ENCODE results near the gene TBC1D14. TPM values are rescaled to one million over a fixed set of nuclear protein-coding genes. Genes with fewer than 3 reads are reported as not detected.

Gene TBC1D14
- total RNA-seq, 2 donors from 2014 or later: 43.2 to 46.6 TPM

GRCh38 chr4:7040765-7041164 is 131.1 kb downstream of the TBC1D14 start:
- Histone ChIP-seq H3K36me3 (no peaks in the 10 kb centered on the region), H3K27me3 (no peaks in the 10 kb centered on the region), H3K9ac (ENCODE audit: low read depth in 2 of 2, low read length in 2 of 2) (no peak overlapping the region), H3K4me3 (no peak overlapping the region), H3K27ac (no peak overlapping the region), H3K9me3 (no peaks in the 10 kb centered on the region), H3K4me1 (peaks cover 24% of the 10 kb centered on the region)
- no peak for DNase-seq
- intact Hi-C loops (cut with DNase I): no loop called here
- TF ChIP-seq CTCF (IDR thresholded peaks at IDR 0.05): no peak

- H3K9me3 ChIP-seq: no peaks in the 10 kb centered on the region
- no peak overlapping the region for H3K4me3 ChIP-seq
- H3K27me3 ChIP-seq: no peaks in the 10 kb centered on the region
- H3K27ac ChIP-seq: no peak overlapping the region
- H3K4me1 ChIP-seq: peaks cover 24% of the 10 kb centered on the region
- peak overlapping the region in 1 of 2 donors; percentile 58 for H3K9ac ChIP-seq (ENCODE audit: low read depth in 2 of 2, low read length in 2 of 2)
- TF ChIP-seq CTCF (IDR thresholded peaks at IDR 0.05): no peak
- no peak for DNase-seq
- intact Hi-C loops (cut with DNase I): no loop called here
- H3K36me3 ChIP-seq: no peaks in the 10 kb centered on the region
Observed at GRCh38 chr4:7041246-7041645, 131.6 kb downstream of the TBC1D14 start.

DNA sequence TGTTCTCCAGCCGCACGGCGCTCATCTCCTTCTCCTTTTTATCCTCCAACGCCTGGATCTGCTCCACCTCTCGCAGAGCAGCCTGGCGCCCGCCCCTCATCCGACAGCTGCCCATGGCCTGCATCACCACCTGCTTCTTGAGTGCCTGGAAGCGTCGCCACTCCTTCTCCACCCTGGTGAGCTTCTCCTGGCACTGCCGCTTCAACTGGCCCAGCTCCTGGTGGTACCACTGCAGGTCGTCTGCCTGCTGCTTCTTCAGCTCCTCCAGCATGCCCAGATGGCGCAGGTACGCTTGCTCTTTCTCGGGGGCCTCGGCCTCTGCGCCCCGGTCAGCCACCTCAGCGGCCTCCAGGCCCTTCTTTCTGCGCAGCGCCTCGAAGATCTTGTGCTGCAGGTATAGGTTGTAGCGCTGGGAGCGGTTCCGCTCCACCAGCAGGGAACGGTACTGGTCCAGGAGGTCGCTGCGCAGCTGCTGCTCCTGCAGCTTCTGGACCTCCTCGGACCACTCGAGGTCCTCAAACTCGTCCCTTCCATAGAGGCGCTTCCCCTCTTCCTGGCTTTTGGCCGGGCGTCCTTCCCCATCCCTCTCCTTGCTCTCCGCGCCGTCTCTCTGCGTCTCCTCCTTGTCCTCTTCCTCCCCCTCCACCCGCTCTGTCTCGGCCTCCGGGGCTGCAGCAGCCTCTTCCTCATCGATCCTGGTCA is 132.3 kb downstream of the TBC1D14 start:
- H3K9me3 ChIP-seq: no peaks in the 10 kb centered on the region
- no peaks in the 10 kb centered on the region for H3K27me3 ChIP-seq
- intact Hi-C loops (cut with DNase I): no loop called here
- peak; percentile 55 for DNase-seq
- H3K36me3 ChIP-seq: no peaks in the 10 kb centered on the region
- peak overlapping the region; percentile 58 to 74 for H3K9ac ChIP-seq (ENCODE audit: low read depth in 2 of 2, low read length in 2 of 2)
- peaks cover 24% of the 10 kb centered on the region for H3K4me1 ChIP-seq
- no peak for TF ChIP-seq CTCF (IDR thresholded peaks at IDR 0.05)
- H3K27ac ChIP-seq: peak overlapping the region; percentile 62
- peak overlapping the region; percentile 67 for H3K4me3 ChIP-seq

DNA sequence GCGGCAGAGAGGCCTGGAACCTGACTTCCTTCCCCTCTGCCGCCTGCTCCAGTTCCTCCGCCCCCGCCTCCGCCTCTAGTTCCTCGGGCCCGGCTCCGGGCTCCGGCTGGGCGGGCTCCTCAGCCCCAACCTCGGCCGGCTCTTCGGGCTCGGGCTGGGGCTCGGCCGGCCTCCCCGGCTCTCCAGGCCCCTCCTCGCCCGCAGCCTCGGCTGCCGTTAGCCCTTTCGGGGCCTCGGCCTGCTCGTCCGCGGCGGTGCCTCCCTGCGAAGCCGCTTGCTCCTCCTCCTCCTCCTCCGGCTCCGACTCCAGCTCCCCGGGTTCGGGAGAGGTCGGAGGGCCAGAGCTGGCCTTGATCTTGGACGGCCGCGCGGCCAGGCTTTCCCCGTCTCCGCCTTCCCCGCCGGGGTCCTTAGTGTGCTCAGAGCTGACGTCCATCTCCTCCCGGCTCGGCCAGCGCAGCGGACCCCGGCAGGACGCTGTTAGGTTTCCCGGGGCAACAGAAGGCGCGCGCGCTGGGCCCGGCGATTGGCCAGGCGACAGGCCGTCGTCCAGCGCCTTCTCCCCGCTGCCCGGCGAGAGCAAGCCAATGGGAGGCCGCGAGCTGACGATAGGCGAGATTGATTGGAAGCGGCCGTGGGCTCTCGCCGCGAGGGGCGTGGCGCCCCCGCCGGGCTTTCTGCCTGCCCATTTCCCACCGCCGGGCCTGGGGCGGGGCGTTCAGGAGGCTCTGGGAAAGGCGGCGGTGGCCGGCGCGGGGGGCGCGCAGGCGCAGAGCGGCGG is 133.1 kb downstream of the TBC1D14 start:
- Histone ChIP-seq H3K4me1 (peaks cover 24% of the 10 kb centered on the region), H3K36me3 (no peaks in the 10 kb centered on the region), H3K9ac (ENCODE audit: low read depth in 2 of 2, low read length in 2 of 2) (peak overlapping the region; percentile 58 to 74), H3K9me3 (no peaks in the 10 kb centered on the region), H3K27me3 (no peaks in the 10 kb centered on the region), H3K4me3 (peak overlapping the region; percentile 67), H3K27ac (peak overlapping the region; percentile 62)
- DNase-seq: peak; percentile 97
- intact Hi-C loops (cut with DNase I): no loop called here
- no peak for TF ChIP-seq CTCF (IDR thresholded peaks at IDR 0.05)

DNA sequence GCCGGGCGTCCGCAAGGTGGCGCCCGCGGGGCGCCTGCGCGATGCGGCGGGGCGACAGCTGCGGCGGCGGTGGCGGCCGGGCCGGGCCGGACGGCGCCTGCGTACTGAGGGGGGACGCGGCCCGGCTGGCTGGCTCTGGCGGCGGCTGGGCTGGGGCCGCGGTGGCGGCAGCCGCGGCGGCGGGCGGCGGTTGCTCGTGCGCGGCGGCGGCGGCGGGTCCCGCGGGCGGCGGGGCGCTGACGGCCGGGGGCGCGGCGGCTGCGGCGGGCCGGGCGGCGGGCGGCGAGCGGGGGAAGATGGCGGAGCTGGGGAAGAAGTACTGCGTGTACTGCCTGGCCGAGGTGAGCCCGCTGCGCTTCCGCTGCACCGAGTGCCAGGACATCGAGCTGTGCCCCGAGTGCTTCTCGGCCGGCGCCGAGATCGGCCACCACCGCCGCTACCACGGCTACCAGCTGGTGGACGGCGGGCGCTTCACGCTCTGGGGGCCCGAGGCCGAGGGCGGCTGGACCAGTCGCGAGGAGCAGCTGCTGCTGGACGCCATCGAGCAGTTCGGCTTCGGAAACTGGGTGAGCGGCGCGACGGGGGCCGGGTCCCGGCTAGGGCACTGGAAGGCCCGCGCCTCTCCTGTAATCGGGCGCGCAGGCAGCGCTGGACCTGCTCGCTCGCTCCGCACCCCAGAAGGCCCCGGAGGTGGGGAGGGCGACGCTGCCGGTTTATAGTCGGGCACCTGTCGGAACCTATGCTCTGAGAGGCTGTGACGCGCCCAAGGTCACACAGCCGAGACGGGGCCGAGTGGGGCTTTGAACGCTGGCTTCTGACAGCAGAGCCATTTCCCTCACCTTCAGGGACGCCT is 133.9 kb downstream of the TBC1D14 start, which contains the start of gene TADA2B:
Gene TADA2B, plus strand, starts transcription at position 89 of the 853 bp plus-strand sequence. Its CDS starts 208 bp downstream, at position 297.
- H3K4me1 ChIP-seq: peaks cover 24% of the 10 kb centered on the region
- H3K9ac ChIP-seq (ENCODE audit: low read depth in 2 of 2, low read length in 2 of 2): peak within 1 kb of the TSS; percentile 87
- peak within 1 kb of the TSS; percentile 82 for H3K4me3 ChIP-seq
- H3K27me3 ChIP-seq: no peaks in the 10 kb centered on the region
- H3K36me3 ChIP-seq: no peaks in the 10 kb centered on the region
- no peak for TF ChIP-seq CTCF (IDR thresholded peaks at IDR 0.05)
- DNase-seq: peak; percentile 65
- intact Hi-C loops (cut with DNase I): no loop called here
- no peaks in the 10 kb centered on the region for H3K9me3 ChIP-seq
- peak within 1 kb of the TSS; percentile 75 for H3K27ac ChIP-seq

Measured in colonic mucosa (tissue), 4 donors.